GM12878 (cell line): ENCODE results near the gene AGER. TPM values are rescaled to one million over a fixed set of nuclear protein-coding genes. Genes with fewer than 3 reads are reported as not detected.

Source experiments
- ATF3 ChIP-seq: IDR thresholded peaks from 2 replicates; pipeline ENCODE4 v1.6.1; 2011; ENCODE audit warnings: low read depth, mild to moderate bottlenecking, low read length, moderate library complexity, borderline replicate concordance; ENCODE audit errors: extremely low read depth
- ATF7 ChIP-seq: fragments of 450-650 bp; IDR thresholded peaks from 2 replicates; pipeline ENCODE4 v1.6.1; 2016; ENCODE audit warnings: low read depth, mild to moderate bottlenecking
- BMI1 ChIP-seq: fragments of 450-650 bp; IDR thresholded peaks from 2 replicates; pipeline ENCODE4 v1.6.1; 2016; ENCODE audit warnings: mild to moderate bottlenecking, moderate library complexity, borderline replicate concordance
- CBFB ChIP-seq: IDR thresholded peaks from 2 replicates; pipeline ENCODE4 v1.6.1; 2016; ENCODE audit warnings: antibody characterized with exemption, low read depth
- CHD2 ChIP-seq: IDR thresholded peaks from 2 replicates; pipeline ENCODE4 v1.6.1; 2011; ENCODE audit warnings: low read depth, low read length, improper control_type of control experiment, borderline replicate concordance
- DPF2 ChIP-seq: fragments of 450-650 bp; IDR thresholded peaks from 2 replicates; pipeline ENCODE4 v1.6.1; 2017; ENCODE audit warnings: mild to moderate bottlenecking
- GATAD2B ChIP-seq: fragments of 450-650 bp; conservative IDR thresholded peaks from 2 replicates; pipeline ENCODE4 v1.6.1; 2017; ENCODE audit warnings: low read depth, mild to moderate bottlenecking, moderate library complexity
- HDGF ChIP-seq: fragments of 450-650 bp; IDR thresholded peaks from 2 replicates; pipeline ENCODE4 v1.6.1; 2016; ENCODE audit warnings: antibody characterized with exemption
- IKZF1 ChIP-seq: fragments of 450-650 bp; conservative IDR thresholded peaks from 2 replicates; pipeline ENCODE4 v1.6.1; 2017; ENCODE audit warnings: antibody characterized with exemption, mild to moderate bottlenecking
- IRF3 ChIP-seq: fragments of 450-650 bp; IDR thresholded peaks from 2 replicates; pipeline ENCODE4 v1.6.1; 2014; ENCODE audit warnings: mild to moderate bottlenecking
- KDM1A ChIP-seq: fragments of 200-600 bp; sonication (generic); IDR thresholded peaks from 2 replicates; pipeline ENCODE4 v1.6.1; 2016; ENCODE audit warnings: borderline replicate concordance
- KLF5 ChIP-seq: fragments of 450-650 bp; IDR thresholded peaks from 2 replicates; pipeline ENCODE4 v1.6.1; 2014; ENCODE audit warnings: mild to moderate bottlenecking; ENCODE audit not compliant: partially characterized antibody
- MAX ChIP-seq: IDR thresholded peaks from 2 replicates; pipeline ENCODE4 v1.6.1; 2012; ENCODE audit warnings: low read depth, low read length, improper control_type of control experiment
- MEF2B ChIP-seq: fragments of 450-650 bp; IDR thresholded peaks from 2 replicates; pipeline ENCODE4 v1.6.1; 2018; ENCODE audit warnings: mild to moderate bottlenecking, moderate library complexity; ENCODE audit not compliant: partially characterized antibody, poor library complexity, severe bottlenecking
- MXI1 ChIP-seq: fragments of 150-350 bp; IDR thresholded peaks from 2 replicates; pipeline ENCODE4 v1.6.1; 2011; ENCODE audit warnings: low read depth, mild to moderate bottlenecking, inconsistent platforms, low read length, improper control_type of control experiment
- NFYA ChIP-seq: IDR thresholded peaks from 2 replicates; pipeline ENCODE4 v1.6.1; 2011; ENCODE audit warnings: low read depth, mild to moderate bottlenecking, low read length, improper control_type of control experiment, borderline replicate concordance
- PBX3 ChIP-seq: IDR thresholded peaks from 2 replicates; pipeline ENCODE4 v1.6.1; 2011; ENCODE audit warnings: mild to moderate bottlenecking, low read depth, low read length, moderate library complexity; ENCODE audit not compliant: insufficient replicate concordance
- POLR2AphosphoS2 ChIP-seq: IDR thresholded peaks from 2 replicates; pipeline ENCODE4 v1.6.1; 2011; ENCODE audit warnings: low read depth, mild to moderate bottlenecking, low read length, improper control_type of control experiment, moderate library complexity
- RCOR1 ChIP-seq: conservative IDR thresholded peaks from 2 replicates; pipeline ENCODE4 v1.6.1; 2012; ENCODE audit warnings: low read depth, low read length, improper control_type of control experiment
- RELA ChIP-seq: fragments of 450-650 bp; IDR thresholded peaks from 2 replicates; pipeline ENCODE4 v1.8.0; 2014; ENCODE audit warnings: borderline replicate concordance; ENCODE audit not compliant: partially characterized antibody
- RFX5 ChIP-seq: IDR thresholded peaks from 2 replicates; pipeline ENCODE4 v1.6.1; 2011; ENCODE audit warnings: low read depth, low read length, improper control_type of control experiment
- RUNX3 ChIP-seq: IDR thresholded peaks from 2 replicates; pipeline ENCODE4 v1.6.1; 2012; ENCODE audit warnings: low read length, inconsistent platforms
- SPI1 ChIP-seq: IDR thresholded peaks from 2 replicates; pipeline ENCODE4 v1.6.1; 2011; ENCODE audit warnings: low read depth, mild to moderate bottlenecking, low read length, moderate library complexity, borderline replicate concordance; ENCODE audit not compliant: insufficient read depth
- SRF ChIP-seq, 2 experiments: IDR thresholded peaks; 2 replicates each; pipeline ENCODE4 v1.6.1; 2011; ENCODE audit warnings: low read depth in 2 of 2, low read length in 2 of 2, mild to moderate bottlenecking in 1 of 2, moderate library complexity in 1 of 2
- TBL1XR1 ChIP-seq: IDR thresholded peaks from 2 replicates; pipeline ENCODE4 v1.6.1; 2012; ENCODE audit warnings: low read depth, low read length, improper control_type of control experiment
- WRNIP1 ChIP-seq: IDR thresholded peaks from 2 replicates; pipeline ENCODE4 v1.6.1; 2011; ENCODE audit warnings: low read depth, low read length, improper control_type of control experiment, borderline replicate concordance
- ZNF207 ChIP-seq: fragments of 450-650 bp; IDR thresholded peaks from 2 replicates; pipeline ENCODE4 v1.6.1; 2014; ENCODE audit warnings: antibody characterized with exemption, mild to moderate bottlenecking, borderline replicate concordance
- ZNF24 ChIP-seq: fragments of 450-650 bp; IDR thresholded peaks from 2 replicates; pipeline ENCODE4 v1.6.1; 2017; ENCODE audit warnings: antibody characterized with exemption, mild to moderate bottlenecking
- ZNF274 ChIP-seq: IDR thresholded peaks from one replicate; pipeline ENCODE4 v1.8.0; 2011; ENCODE audit not compliant: insufficient read length, insufficient read depth
- ZNF384 ChIP-seq: IDR thresholded peaks from 2 replicates; pipeline ENCODE4 v1.6.1; 2012; ENCODE audit warnings: low read depth, mild to moderate bottlenecking, low read length, improper control_type of control experiment, borderline replicate concordance
- polyA plus RNA-seq, 11 experiments: library from polyadenylated mRNA; depleted of rRNA in 4 of 11; unstranded in 6 of 11; stranded (reverse) in 5 of 11; fragments of >200 nt; fragmentation: Nextera tagmentation in 4 of 11; fragmentation: Illumina TruSeq in 1 of 11; extraction: Ambion mirVana in 4 of 11; extraction: Trizol in 1 of 11; gene quantifications; 1 replicate in 1 of 11; 2 replicates in 10 of 11; pipeline versions ENCODE4 v1.2.1 to v1.2.3, GENCODE V29; 2011 to 2016; ENCODE audit warnings: inconsistent platforms in 2 of 11, missing spikeins in 2 of 11, low read depth in 1 of 11
- total RNA-seq, 4 experiments: library from RNA; depleted of rRNA in 3 of 4; stranded (reverse); fragments of >200 nt in 3 of 4; fragmentation: Illumina TruSeq in 1 of 4; extraction: Trizol in 1 of 4; gene quantifications; 2 replicates each; pipeline versions ENCODE4 v1.2.1 to v1.2.3, GENCODE V29; 2013 to 2021

AGER gene
- total and polyA plus RNA-seq, 10 of the 15 experiments (the other 5 are each of a cell fraction or from before 2014, with no cell fraction given) = 1.1 to 18.2 (median 3.9) TPM

GRCh38 chr6:32177788-32178546 is 6.1 kb downstream of the AGER start, which contains the start of gene RNF5 (continued):
- TF ChIP-seq CHD2 (peak; percentile 96), DPF2 (peak; percentile 99), HDGF (peak; percentile 70; the same call in 1 of the 2 replicates), MAX (peak; percentile 35; the same call in 1 of the 2 replicates), ZNF274 (no peak), ATF3 (no peak), ZNF384 (no peak), ZNF24 (no peak), RUNX3 (peak; percentile 65; the same call in 1 of the 2 replicates), NFYA (peak; percentile 100), ATF7 (peak; percentile 58), POLR2AphosphoS2 (no peak), KLF5 (peak; percentile 97), KDM1A (no peak), CBFB (no peak; the same call in 1 of the 2 replicates), IKZF1 (no peak), WRNIP1 (no peak), RELA (no peak), MEF2B (peak; percentile 38), BMI1 (peak; percentile 98), RCOR1 (no peak), ZNF207 (peak; percentile 44; the same call in 1 of the 2 replicates), IRF3 (peak; percentile 97), MXI1 (peak; percentile 93), SRF (IDR thresholded peaks at IDR 0.05; ENCODE audit: low read depth in 2 of 2, low read length in 2 of 2) (no peak), RFX5 (peak; percentile 67), TBL1XR1 (no peak), SPI1 (peak; percentile 95), GATAD2B (no peak), PBX3 (peak; percentile 97)
